ENCODE data around the gene SNX24.
A peak's percentile ranks its signal among the peaks of the same experiment; 100 is the strongest.

SNX24 gene

DNA sequence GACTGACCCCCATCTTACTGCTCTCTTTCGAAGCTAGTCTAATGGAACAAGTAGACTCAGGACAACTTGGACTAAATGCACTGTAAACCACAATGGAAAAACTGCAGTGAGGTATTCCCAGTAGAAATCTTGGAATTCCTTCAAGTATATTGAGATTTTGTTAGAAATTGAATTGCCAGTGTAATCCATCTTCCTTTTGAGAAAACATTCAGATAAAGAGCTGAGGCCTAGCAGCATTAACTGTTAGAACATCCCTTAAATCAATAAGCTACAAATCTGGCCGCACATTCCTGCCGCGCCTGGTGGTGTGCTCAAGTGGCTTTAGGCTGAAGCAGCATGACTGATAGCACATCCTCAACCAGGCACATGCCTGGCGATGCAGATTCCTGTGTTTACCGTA is 161.8 kb downstream of the SNX24 start:
- DNase-seq = no peak

- DNase-seq = peak in 2 of 51 donors; percentile 4 to 15
These were observed 162.3 kb downstream of the SNX24 start for GRCh38 chr5:123007754-123008153.

GRCh38 chr5:123012321-123012720 is 166.9 kb downstream of the SNX24 start:
- no peak for DNase-seq

GRCh38 chr5:123014689-123015088 is 169.3 kb downstream of the SNX24 start:
- no peak for DNase-seq

DNA sequence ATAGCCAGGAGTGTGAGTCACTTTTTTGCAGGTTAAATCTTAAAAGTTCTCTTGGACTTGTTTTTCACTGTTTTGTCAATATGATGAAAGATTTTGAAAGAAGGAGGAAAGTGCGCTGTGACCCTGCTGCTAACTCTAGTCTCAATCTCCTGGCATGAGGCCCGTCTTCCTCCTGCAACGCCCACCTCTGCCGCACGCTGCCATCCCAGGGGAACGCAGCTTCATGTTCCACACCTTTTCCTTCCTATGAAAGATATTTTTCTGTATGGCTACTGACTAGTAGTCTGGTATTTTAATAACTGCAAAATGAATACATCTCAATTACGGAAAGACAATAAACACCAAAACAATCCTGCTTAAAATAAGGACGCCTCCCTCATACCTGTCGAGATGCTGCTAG is 182.8 kb downstream of the SNX24 start:
- no peak for DNase-seq

- DNase-seq = no peak
These were observed 187.8 kb downstream of the SNX24 start for GRCh38 chr5:123033157-123033671.

- DNase-seq = peak in 2 of 51 donors; percentile 1 to 9
These were observed 190.0 kb downstream of the SNX24 start for GRCh38 chr5:123035360-123035917.

DNA sequence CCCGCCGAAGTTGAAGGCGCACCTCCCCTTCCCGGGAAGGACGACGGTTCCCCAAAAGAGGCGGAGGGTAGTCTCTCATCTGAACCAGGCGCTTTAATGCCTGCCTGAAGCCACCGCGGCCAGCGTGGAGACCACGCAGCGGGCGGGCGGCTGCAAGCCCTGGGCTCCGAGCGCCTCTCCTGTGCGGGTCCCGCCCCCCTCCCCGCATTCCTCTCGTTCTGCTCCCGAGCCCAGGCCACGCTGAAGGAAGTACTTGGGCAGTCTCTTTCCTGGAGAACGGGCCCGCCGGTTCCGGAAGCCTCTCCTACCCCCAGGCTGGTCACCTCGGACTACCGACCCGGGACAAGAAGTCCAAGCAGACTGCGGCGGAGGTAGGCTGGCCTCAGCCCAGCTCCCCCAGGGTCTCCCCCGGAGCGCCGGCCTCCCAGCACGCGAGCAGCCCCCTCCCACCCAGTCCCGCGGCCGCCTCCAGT is 190.5 kb downstream of the SNX24 start:
- DNase-seq = peak in 26 of 51 donors; percentile 2 to 63 (median 32)

GRCh38 chr5:123036391-123037103 is 191.1 kb downstream of the SNX24 start, which contains the start of gene PPIC:
Gene PPIC (minus strand): TSS chr5:123036725. CDS start chr5:123036625, 100 bp downstream.
- peak in 46 of 51 donors; percentile 4 to 80 (median 48) for DNase-seq

- DNase-seq = no peak
These were observed 191.6 kb downstream of the SNX24 start for GRCh38 chr5:123037104-123037418.

DNA sequence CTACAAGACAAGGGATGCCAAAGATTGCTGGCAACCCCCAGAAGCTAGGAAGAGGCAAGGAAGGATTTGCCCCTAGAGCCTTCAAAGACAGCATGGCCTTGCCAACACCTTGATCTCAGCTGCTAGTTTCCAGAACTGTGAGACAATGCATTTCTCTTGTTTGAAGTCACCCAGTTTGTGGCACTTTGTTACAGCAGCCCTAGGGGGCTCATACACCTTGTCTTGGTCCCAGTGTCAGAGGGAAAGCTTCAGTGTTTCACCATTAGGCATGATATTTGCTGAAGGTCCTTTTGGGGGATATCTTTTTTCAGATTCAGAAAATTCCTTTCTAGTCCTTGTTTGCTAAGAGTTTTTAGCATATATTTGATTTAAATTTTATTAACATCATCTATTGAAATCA is 194.3 kb downstream of the SNX24 start:
- DNase-seq = no peak

- DNase-seq = no peak
These were observed 199.7 kb downstream of the SNX24 start for GRCh38 chr5:123044926-123045617.

DNA sequence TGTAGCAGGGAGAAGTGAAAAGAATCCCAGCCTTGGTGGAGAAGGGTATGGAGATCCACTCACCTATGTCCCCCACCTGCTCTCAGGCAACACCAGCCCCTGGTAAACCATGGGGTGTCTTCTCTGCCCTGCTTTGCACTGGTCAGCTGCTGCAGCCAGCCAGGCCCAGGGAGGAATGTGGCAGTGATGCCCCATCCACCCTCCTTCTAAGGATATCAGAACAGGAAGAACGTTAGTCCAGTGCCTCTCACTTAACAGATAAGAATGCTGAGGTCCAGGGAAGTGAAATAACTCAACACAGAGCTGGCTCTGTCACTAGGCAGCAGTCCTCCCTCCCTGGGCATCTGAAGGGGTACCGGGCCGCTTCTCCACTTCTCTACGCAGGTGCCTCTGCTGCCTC is 200.8 kb downstream of the SNX24 start:
- DNase-seq = no peak

GRCh38 chr5:123047706-123048105 is 202.3 kb downstream of the SNX24 start:
- no peak for DNase-seq

- no peak for DNase-seq
These were observed 205.8 kb downstream of the SNX24 start for GRCh38 chr5:123051206-123051605.

Measured in hypothalamus (tissue), 51 donors.